Adrenal gland (tissue), 5 donors: ENCODE results near the gene TTC23L.

Experiments
- POLR2A ChIP-seq, 2 donors: fragments of 450-650 bp; IDR thresholded peaks; one replicate each; pipeline ENCODE4 v1.6.1; 2017; ENCODE audit warnings: antibody characterized with exemption in 2 of 2, mild to moderate bottlenecking in 2 of 2, moderate library complexity in 1 of 2
- TF ChIP-seq, protein P1 (sequence below), 6 experiments: fragments of 450-650 bp in 4 of 6; fragments of 200-600 bp in 2 of 6; sonication (generic) in 1 of 6; IDR thresholded peaks; 1 replicate in 5 of 6; 2 replicates in 1 of 6; pipeline versions ENCODE4 v1.5.1 to v1.8.0; 2016 to 2021; ENCODE audit warnings: antibody characterized with exemption in 6 of 6, mild to moderate bottlenecking in 2 of 6, moderate library complexity in 1 of 6
- donor health status: DM: no; HTN: no; CAD: no.

DNA sequence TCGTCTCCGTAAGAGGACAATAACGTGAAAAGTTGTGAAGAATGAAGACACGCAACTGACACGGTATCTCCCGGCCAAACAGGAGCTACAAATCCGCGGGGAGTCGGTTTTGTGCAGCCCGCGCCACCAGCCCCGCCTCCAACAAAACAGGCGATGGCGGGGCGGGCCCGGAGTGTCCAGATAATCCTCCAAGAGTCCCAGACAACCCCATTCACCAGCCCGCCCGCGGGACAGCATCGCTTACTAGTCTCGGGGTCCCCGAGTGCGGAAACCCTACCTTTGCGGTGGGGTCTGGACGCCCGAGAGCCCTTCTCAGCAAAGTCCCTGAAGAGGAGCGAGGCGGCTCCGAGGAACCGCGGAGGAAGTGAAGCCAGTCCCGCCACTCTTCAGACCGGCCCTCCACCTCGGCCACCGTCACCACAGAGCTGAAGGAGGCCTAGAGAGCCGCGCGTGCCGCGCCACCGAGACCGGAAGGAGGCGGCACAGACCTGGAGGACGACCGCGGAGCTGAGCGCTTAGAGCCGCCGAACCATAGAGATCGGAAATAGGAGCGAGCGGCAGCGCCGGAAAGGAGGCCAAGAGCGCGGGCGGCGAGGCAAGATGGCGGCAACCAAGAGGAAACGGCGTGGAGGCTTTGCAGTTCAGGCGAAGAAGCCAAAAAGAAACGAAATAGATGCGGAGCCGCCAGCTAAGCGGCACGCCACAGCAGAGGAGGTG, 76.3 kb downstream of the TTC23L start, which contains the start of the genes BRIX1 and RAD1:
- TF ChIP-seq, protein P1, sequence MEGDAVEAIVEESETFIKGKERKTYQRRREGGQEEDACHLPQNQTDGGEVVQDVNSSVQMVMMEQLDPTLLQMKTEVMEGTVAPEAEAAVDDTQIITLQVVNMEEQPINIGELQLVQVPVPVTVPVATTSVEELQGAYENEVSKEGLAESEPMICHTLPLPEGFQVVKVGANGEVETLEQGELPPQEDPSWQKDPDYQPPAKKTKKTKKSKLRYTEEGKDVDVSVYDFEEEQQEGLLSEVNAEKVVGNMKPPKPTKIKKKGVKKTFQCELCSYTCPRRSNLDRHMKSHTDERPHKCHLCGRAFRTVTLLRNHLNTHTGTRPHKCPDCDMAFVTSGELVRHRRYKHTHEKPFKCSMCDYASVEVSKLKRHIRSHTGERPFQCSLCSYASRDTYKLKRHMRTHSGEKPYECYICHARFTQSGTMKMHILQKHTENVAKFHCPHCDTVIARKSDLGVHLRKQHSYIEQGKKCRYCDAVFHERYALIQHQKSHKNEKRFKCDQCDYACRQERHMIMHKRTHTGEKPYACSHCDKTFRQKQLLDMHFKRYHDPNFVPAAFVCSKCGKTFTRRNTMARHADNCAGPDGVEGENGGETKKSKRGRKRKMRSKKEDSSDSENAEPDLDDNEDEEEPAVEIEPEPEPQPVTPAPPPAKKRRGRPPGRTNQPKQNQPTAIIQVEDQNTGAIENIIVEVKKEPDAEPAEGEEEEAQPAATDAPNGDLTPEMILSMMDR (IDR thresholded peaks at IDR 0.05), result peak in 1 of 6 experiments; percentile 23
- peak; percentile 73 to 94 for TF ChIP-seq POLR2A (IDR thresholded peaks at IDR 0.05)
